Measurements from ENCODE around the gene GPX4. TPM values are rescaled to one million over a fixed set of nuclear protein-coding genes. Genes with fewer than 3 reads are reported as not detected.

Gene GPX4
- total and polyA plus RNA-seq, 2 experiments from 2014 or later, result 759 to 860 TPM

- Histone ChIP-seq H3K4me3 (no peak overlapping the region), H3K27me3 (peaks cover 5% of the 10 kb centered on the region)
- DNase-seq (ENCODE audit: low read depth in 1 of 2, low spot score in 1 of 2), result no peak
These were observed 40.5 kb upstream of the GPX4 start for GRCh38 chr19:1063030-1063908.

DNA sequence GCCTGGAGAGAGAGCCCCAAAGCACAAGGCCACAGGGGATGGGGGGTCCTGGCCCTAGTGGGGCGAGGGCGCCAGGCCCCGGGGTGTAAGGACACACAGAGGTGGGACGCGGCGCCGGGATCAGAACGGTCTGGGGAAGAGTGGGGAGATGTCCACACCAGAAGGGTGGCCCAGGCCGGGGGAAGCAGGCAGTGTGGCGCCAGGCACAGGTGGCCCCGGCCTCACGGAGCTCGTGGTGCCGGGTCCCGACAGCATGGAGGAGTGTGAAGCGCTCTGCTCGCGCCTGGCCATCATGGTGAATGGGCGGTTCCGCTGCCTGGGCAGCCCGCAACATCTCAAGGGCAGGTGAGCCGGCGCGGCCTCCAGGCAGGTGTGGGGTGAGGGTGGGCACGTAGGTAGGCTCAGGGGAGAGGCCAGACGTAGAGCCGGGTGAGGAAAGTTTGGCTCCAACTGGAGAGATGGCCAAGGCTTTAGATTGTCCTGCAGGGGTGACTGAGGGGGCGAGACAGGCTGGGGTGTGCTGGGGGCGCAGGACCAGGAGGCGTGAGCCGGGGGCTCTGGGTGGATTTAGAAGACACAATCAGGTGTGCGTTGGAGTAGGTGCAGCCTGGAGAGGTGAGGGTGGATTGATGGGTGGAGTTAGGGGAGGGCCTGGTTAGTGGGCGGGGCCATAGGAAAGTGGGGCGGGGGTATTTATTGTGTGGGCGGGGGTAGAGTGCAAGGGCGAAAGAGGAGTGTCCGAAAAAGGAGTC, 39.7 kb upstream of the GPX4 start:
- H3K36me3 ChIP-seq, result no peaks in the 10 kb centered on the region
- no peak overlapping the region for H3K4me3 ChIP-seq
- TF ChIP-seq, protein P1, sequence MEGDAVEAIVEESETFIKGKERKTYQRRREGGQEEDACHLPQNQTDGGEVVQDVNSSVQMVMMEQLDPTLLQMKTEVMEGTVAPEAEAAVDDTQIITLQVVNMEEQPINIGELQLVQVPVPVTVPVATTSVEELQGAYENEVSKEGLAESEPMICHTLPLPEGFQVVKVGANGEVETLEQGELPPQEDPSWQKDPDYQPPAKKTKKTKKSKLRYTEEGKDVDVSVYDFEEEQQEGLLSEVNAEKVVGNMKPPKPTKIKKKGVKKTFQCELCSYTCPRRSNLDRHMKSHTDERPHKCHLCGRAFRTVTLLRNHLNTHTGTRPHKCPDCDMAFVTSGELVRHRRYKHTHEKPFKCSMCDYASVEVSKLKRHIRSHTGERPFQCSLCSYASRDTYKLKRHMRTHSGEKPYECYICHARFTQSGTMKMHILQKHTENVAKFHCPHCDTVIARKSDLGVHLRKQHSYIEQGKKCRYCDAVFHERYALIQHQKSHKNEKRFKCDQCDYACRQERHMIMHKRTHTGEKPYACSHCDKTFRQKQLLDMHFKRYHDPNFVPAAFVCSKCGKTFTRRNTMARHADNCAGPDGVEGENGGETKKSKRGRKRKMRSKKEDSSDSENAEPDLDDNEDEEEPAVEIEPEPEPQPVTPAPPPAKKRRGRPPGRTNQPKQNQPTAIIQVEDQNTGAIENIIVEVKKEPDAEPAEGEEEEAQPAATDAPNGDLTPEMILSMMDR (IDR thresholded peaks at IDR 0.05; ENCODE audit: low read depth, low read length), result no peak
- no peak overlapping the region for H3K27ac ChIP-seq
- no peaks in the 10 kb centered on the region for H3K9me3 ChIP-seq (ENCODE audit: low read depth)
- H3K27me3 ChIP-seq, result peaks cover 5% of the 10 kb centered on the region
- no peak for DNase-seq (ENCODE audit: low read depth in 1 of 2, low spot score in 1 of 2)
- H3K4me1 ChIP-seq (ENCODE audit: low read depth), result peaks cover 18% of the 10 kb centered on the region

More at GRCh38 chr19:1063030-1063908, 40.5 kb upstream of the GPX4 start:
- H3K9me3 ChIP-seq (ENCODE audit: low read depth), result peaks cover 3% of the 10 kb centered on the region
- H3K27ac ChIP-seq, result no peak overlapping the region
- H3K36me3 ChIP-seq, result no peaks in the 10 kb centered on the region
- TF ChIP-seq, protein P1 (IDR thresholded peaks at IDR 0.05; ENCODE audit: low read depth, low read length), result no peak
- H3K4me1 ChIP-seq (ENCODE audit: low read depth), result peaks cover 18% of the 10 kb centered on the region

DNA sequence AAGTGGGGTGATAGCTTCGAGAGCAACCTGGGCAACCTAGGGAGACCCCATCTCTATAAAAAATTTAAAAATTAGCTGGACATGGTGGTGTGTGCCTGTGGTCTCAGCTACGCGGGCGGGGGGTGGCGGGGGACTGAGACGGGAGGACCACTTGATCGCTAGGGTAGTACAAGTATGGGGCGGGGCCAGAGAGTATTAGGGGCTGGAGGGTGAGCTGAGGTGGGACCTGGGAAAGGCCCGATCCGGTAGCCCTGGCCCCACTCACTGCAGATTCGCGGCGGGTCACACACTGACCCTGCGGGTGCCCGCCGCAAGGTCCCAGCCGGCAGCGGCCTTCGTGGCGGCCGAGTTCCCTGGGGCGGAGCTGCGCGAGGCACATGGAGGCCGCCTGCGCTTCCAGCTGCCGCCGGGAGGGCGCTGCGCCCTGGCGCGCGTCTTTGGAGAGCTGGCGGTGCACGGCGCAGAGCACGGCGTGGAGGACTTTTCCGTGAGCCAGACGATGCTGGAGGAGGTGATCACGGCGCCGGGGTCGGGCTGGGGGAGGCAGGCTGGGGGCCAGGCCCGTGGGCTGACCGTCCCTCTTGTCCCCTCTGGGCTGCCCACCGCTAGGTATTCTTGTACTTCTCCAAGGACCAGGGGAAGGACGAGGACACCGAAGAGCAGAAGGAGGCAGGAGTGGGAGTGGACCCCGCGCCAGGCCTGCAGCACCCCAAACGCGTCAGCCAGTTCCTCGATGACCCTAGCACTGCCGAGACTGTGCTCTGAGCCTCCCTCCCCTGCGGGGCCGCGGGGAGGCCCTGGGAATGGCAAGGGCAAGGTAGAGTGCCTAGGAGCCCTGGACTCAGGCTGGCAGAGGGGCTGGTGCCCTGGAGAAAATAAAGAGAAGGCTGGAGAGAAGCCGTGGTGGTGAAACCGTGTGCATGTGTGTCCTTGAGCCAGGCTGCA, 38.9 kb upstream of the GPX4 start:
- H3K27ac ChIP-seq, result peak overlapping the region; percentile 73

GRCh38 chr19:1065606-1066109, 38.1 kb upstream of the GPX4 start:
- H3K4me1 ChIP-seq (ENCODE audit: low read depth), result peaks cover 18% of the 10 kb centered on the region
- TF ChIP-seq, protein P1 (IDR thresholded peaks at IDR 0.05; ENCODE audit: low read depth, low read length), result no peak
- H3K27me3 ChIP-seq, result peaks cover 8% of the 10 kb centered on the region
- no peaks in the 10 kb centered on the region for H3K36me3 ChIP-seq
- peak overlapping the region; percentile 73 for H3K27ac ChIP-seq
- no peak overlapping the region for H3K4me3 ChIP-seq
- DNase-seq (ENCODE audit: low read depth in 1 of 2, low spot score in 1 of 2), result peak in 1 of 2 donors; percentile 37
- H3K9me3 ChIP-seq (ENCODE audit: low read depth), result no peaks in the 10 kb centered on the region

More for the DNA sequence above, 38.9 kb upstream of the GPX4 start:
- Histone ChIP-seq H3K36me3 (no peaks in the 10 kb centered on the region), H3K4me3 (no peak overlapping the region), H3K9me3 (ENCODE audit: low read depth) (no peaks in the 10 kb centered on the region), H3K27me3 (peaks cover 5% of the 10 kb centered on the region), H3K4me1 (ENCODE audit: low read depth) (peaks cover 18% of the 10 kb centered on the region)
- TF ChIP-seq, protein P1 (IDR thresholded peaks at IDR 0.05; ENCODE audit: low read depth, low read length), result peak; percentile 65
- DNase-seq (ENCODE audit: low read depth in 1 of 2, low spot score in 1 of 2), result peak; percentile 72 to 86
